A549 (cell line): ENCODE results near the gene CARMIL1. TPM values are rescaled to one million over a fixed set of nuclear protein-coding genes. Genes with fewer than 3 reads are reported as not detected.
A peak's percentile ranks its signal among the peaks of the same experiment; 100 is the strongest.

ENCODE experiments used
- ATAC-seq, 2 experiments: fragments of 200-7000 bp in 1 of 2; fragments of >200 bp in 1 of 2; cut with Nextera tagmentation in 1 of 2; cut with Tn5 transposase in 1 of 2; 3 replicates each; pipeline versions ENCODE4 v1.8.0 to v1.9.1; 2018 to 2020; ENCODE audit warnings: mild to moderate bottlenecking in 1 of 2, moderate library complexity in 1 of 2
- CTCF ChIA-PET: fragments of 300-600 bp; sonication (Branson Sonifier 250); formaldehyde crosslinking; extraction: SDS; loops from one replicate; lab custom pipeline; 2021; ENCODE audit warnings: antibody characterized with exemption, inconsistent platforms; lab: Yijun Ruan, JAX
- POLR2A ChIA-PET: fragments of 350-600 bp; formaldehyde crosslinking; extraction: SDS; loops from one replicate; lab custom pipeline; 2021; ENCODE audit warnings: antibody characterized with exemption, inconsistent platforms; lab: Yijun Ruan, JAX
- DNase-seq, 2 experiments: peaks; one replicate each; pipeline versions ENCODE4 v3.0.0 to v3.0.0-alpha.2; 2011 to 2016; ENCODE audit warnings: low read depth in 1 of 2, low spot score in 1 of 2
- FAIRE-seq: peaks from 2 replicates; lab custom pipeline; 2011; peaks lifted over from hg19 to GRCh38; lab: Jason Lieb, UNC
- H3K27ac ChIP-seq, 2 experiments: fragments of >200 bp; sonication (Bioruptor Twin); formaldehyde crosslinking; 3 replicates each; pipeline ENCODE4 v1.5.1; 2016 to 2017
- H3K4me1 ChIP-seq: fragments of >200 bp; sonication (Bioruptor Twin); formaldehyde crosslinking; 3 replicates; pipeline ENCODE4 v1.6.1; 2016
- H3K4me2 ChIP-seq: fragments of >200 bp; sonication (Bioruptor Twin); formaldehyde crosslinking; 3 replicates; pipeline ENCODE4 v1.6.1; 2016
- H3K4me3 ChIP-seq: fragments of >200 bp; sonication (Bioruptor Twin); formaldehyde crosslinking; 3 replicates; pipeline ENCODE4 v1.5.1; 2016
- H3K9me3 ChIP-seq: fragments of >200 bp; sonication (Bioruptor Twin); formaldehyde crosslinking; 3 replicates; pipeline ENCODE4 v1.6.1; 2016
- CBX8 ChIP-seq: fragments of 200-600 bp; sonication (generic); IDR thresholded peaks from 2 replicates; pipeline ENCODE4 v1.6.1; 2016
- EHF ChIP-seq: fragments of 250-450 bp; sonication (Bioruptor Pico); IDR thresholded peaks from 2 replicates; pipeline ENCODE4 v1.5.0; 2020; ENCODE audit warnings: mild to moderate bottlenecking
- EHMT2 ChIP-seq: fragments of 200-600 bp; sonication (generic); IDR thresholded peaks from 2 replicates; pipeline ENCODE4 v1.6.1; 2016; ENCODE audit warnings: antibody characterized with exemption, low read depth, mild to moderate bottlenecking, moderate library complexity
- EP300 ChIP-seq, 2 experiments: fragments of >200 bp; sonication (Bioruptor Twin); formaldehyde crosslinking; IDR thresholded peaks; 2 replicates in 1 of 2; 3 replicates in 1 of 2; pipeline ENCODE4 v1.6.1; 2016 to 2017
- ESRRA ChIP-seq: fragments of 150-350 bp; IDR thresholded peaks from 2 replicates; pipeline ENCODE4 v1.6.1; 2014; ENCODE audit warnings: mild to moderate bottlenecking, low read length, borderline replicate concordance
- HDAC2 ChIP-seq: fragments of 200-600 bp; sonication (generic); IDR thresholded peaks from 2 replicates; pipeline ENCODE4 v1.6.1; 2016
- KDM1A ChIP-seq: fragments of 200-600 bp; sonication (generic); IDR thresholded peaks from 2 replicates; pipeline ENCODE4 v1.6.1; 2016; ENCODE audit warnings: low read depth, mild to moderate bottlenecking
- MAFK ChIP-seq: fragments of 450-650 bp; IDR thresholded peaks from 2 replicates; pipeline ENCODE4 v1.6.1; 2014; ENCODE audit not compliant: partially characterized antibody
- MYC ChIP-seq: IDR thresholded peaks from 2 replicates; pipeline ENCODE4 v1.6.1; 2012; ENCODE audit warnings: mild to moderate bottlenecking, inconsistent platforms, low read length, improper control_type of control experiment, borderline replicate concordance
- NPAS2 ChIP-seq: fragments of 250-450 bp; sonication (Bioruptor Pico); IDR thresholded peaks from 2 replicates; pipeline ENCODE4 v1.8.0; 2022; ENCODE audit warnings: mild to moderate bottlenecking, moderate library complexity, borderline replicate concordance
- NR3C1 ChIP-seq: fragments of >200 bp; sonication (Bioruptor Twin); formaldehyde crosslinking; IDR thresholded peaks from 3 replicates; pipeline ENCODE4 v1.6.1; 2017
- PHF8 ChIP-seq: fragments of 200-600 bp; sonication (generic); IDR thresholded peaks from 2 replicates; pipeline ENCODE4 v1.6.1; 2016; ENCODE audit warnings: low read depth, mild to moderate bottlenecking, antibody characterized with exemption, moderate library complexity, borderline replicate concordance
- POLR2A ChIP-seq: IDR thresholded peaks from 2 replicates; pipeline ENCODE4 v1.6.1; 2012; ENCODE audit warnings: mild to moderate bottlenecking, low read length
- POLR2AphosphoS2 ChIP-seq: conservative IDR thresholded peaks from 2 replicates; pipeline ENCODE4 v1.6.1; 2012; ENCODE audit warnings: low read length, improper control_type of control experiment, inconsistent platforms
- RAD21 ChIP-seq, 2 experiments: fragments of >200 bp in 1 of 2; sonication (Bioruptor Twin) in 1 of 2; formaldehyde crosslinking in 1 of 2; IDR thresholded peaks in 1 of 2; conservative IDR thresholded peaks in 1 of 2; 2 replicates in 1 of 2; 3 replicates in 1 of 2; pipeline ENCODE4 v1.6.1; 2012 to 2018; ENCODE audit warnings: inconsistent platforms in 1 of 2
- RFX5 ChIP-seq: fragments of 450-650 bp; IDR thresholded peaks from 2 replicates; pipeline ENCODE4 v1.7.1; 2014; ENCODE audit warnings: antibody characterized with exemption, mild to moderate bottlenecking, moderate library complexity
- RNF2 ChIP-seq: fragments of 200-600 bp; sonication (generic); IDR thresholded peaks from 2 replicates; pipeline ENCODE4 v1.6.1; 2016; ENCODE audit warnings: low read depth, mild to moderate bottlenecking, antibody characterized with exemption, moderate library complexity, borderline replicate concordance
- SMC3 ChIP-seq: fragments of >200 bp; sonication (Bioruptor Twin); formaldehyde crosslinking; IDR thresholded peaks from 3 replicates; pipeline ENCODE4 v1.6.1; 2018; ENCODE audit warnings: inconsistent platforms
- TFCP2L1 ChIP-seq: fragments of 250-450 bp; sonication (Bioruptor Pico); IDR thresholded peaks from 2 replicates; pipeline ENCODE4 v1.5.0; 2021; ENCODE audit warnings: mild to moderate bottlenecking
- TP53 ChIP-seq: fragments of 250-450 bp; sonication (Bioruptor Pico); IDR thresholded peaks from 2 replicates; pipeline ENCODE4 v1.5.0; 2021; ENCODE audit warnings: mild to moderate bottlenecking, moderate library complexity
- ZC3H11A ChIP-seq: fragments of 450-650 bp; IDR thresholded peaks from 2 replicates; pipeline ENCODE4 v1.6.1; 2014; ENCODE audit warnings: antibody characterized with exemption, mild to moderate bottlenecking
- ZFP36 ChIP-seq: fragments of 450-650 bp; IDR thresholded peaks from 2 replicates; pipeline ENCODE4 v1.6.1; 2014; ENCODE audit warnings: borderline replicate concordance; ENCODE audit not compliant: partially characterized antibody
- ZNF302 ChIP-seq: fragments of 250-450 bp; sonication (Bioruptor Pico); IDR thresholded peaks from 2 replicates; pipeline ENCODE4 v1.9.0; 2021; ENCODE audit warnings: inconsistent platforms, mild to moderate bottlenecking, moderate library complexity
- ZSCAN20 ChIP-seq: fragments of 250-450 bp; sonication (Bioruptor Pico); IDR thresholded peaks from 2 replicates; pipeline ENCODE4 v1.8.0; 2022; ENCODE audit warnings: mild to moderate bottlenecking, moderate library complexity
- WGBS: methylation state at CpG from one replicate; pipeline ENCODE4 v1.1.6; 2017; ENCODE audit errors: missing lambda C conversion rate; 5-methylcytosine and 5-hydroxymethylcytosine counted together
- polyA plus RNA-seq, 4 experiments: library from polyadenylated mRNA; depleted of rRNA in 3 of 4; stranded (reverse); fragments of >200 nt; fragmentation: RNase III in 1 of 4; extraction: RNeasy Plus Mini Kit Qiagen cat#74134 plus additional on column Dnase treatment in 1 of 4; gene quantifications; 2 replicates in 3 of 4; 3 replicates in 1 of 4; pipeline ENCODE4 v1.2.3, GENCODE V29; 2011 to 2017
- TF ChIP-seq, protein P1 (sequence below): IDR thresholded peaks from 2 replicates; pipeline ENCODE4 v1.6.1; 2012
- TF ChIP-seq, protein P2 (sequence below): fragments of >200 bp; sonication (Bioruptor Twin); formaldehyde crosslinking; IDR thresholded peaks from 2 replicates; pipeline ENCODE4 v1.6.1; 2016
- TF ChIP-seq, protein P3 (sequence below): fragments of 450-650 bp; IDR thresholded peaks from 2 replicates; pipeline ENCODE4 v1.6.1; 2014; ENCODE audit warnings: antibody characterized with exemption
- TF ChIP-seq, protein P4 (sequence below): fragments of 150-350 bp; IDR thresholded peaks from 2 replicates; pipeline ENCODE4 v1.6.1; 2014; ENCODE audit warnings: low read depth, mild to moderate bottlenecking, low read length
- TF ChIP-seq, protein P5 (sequence below): fragments of >200 bp; sonication (Bioruptor Twin); formaldehyde crosslinking; IDR thresholded peaks from 3 replicates; pipeline ENCODE4 v1.5.1; 2016
- TF ChIP-seq, protein P6 (sequence below): IDR thresholded peaks from 2 replicates; pipeline ENCODE4 v1.6.1; 2012; ENCODE audit warnings: low read depth, borderline replicate concordance
- TF ChIP-seq, protein P7 (sequence below): fragments of 250-450 bp; sonication (Bioruptor Pico); IDR thresholded peaks from 2 replicates; pipeline ENCODE4 v1.5.0; 2021; ENCODE audit warnings: mild to moderate bottlenecking, moderate library complexity, borderline replicate concordance
- TF ChIP-seq, protein P8 (sequence below): fragments of 250-450 bp; sonication (Bioruptor Pico); IDR thresholded peaks from 2 replicates; pipeline ENCODE4 v1.5.0; 2020; ENCODE audit warnings: low read depth, mild to moderate bottlenecking, moderate library complexity

Gene CARMIL1
- polyA plus RNA-seq, 2 of the 4 experiments (the other 2 are of a cell fraction) = 11.5 to 11.8 TPM

DNA sequence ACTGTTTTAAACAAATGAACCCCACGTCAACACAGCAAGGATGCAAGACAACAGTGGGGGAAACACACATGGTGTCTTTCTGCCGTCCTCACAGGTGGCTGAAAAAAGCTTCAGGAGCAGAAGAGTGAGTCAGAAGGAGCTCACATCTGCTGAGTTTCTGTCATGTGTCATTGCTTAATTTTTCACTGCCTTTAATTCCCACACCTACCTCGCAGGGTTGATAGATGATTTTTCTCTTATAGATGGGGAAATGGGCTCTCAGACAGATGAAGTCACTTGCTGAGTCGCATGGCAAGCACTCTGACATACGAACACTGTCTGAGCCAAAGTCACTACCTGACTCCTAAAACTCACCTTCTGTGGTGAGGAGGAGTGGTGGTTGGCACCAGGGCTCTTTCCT is 28.3 kb upstream of the CARMIL1 start:
- TF ChIP-seq RNF2 (no peak), PHF8 (no peak), NR3C1 (no peak), TFCP2L1 (CRISPR knock-in tag) (no peak), RAD21 (conservative IDR thresholded peaks at IDR 0.05 in 1 of 2, IDR thresholded peaks at IDR 0.05 in 1 of 2) (no peak), MAFK (no peak), RFX5 (no peak), EHMT2 (no peak), MYC (no peak), ZNF302 (CRISPR knock-in tag) (no peak), NPAS2 (CRISPR knock-in tag) (no peak)
- TF ChIP-seq, protein P1, sequence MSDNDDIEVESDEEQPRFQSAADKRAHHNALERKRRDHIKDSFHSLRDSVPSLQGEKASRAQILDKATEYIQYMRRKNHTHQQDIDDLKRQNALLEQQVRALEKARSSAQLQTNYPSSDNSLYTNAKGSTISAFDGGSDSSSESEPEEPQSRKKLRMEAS = no peak
- TF ChIP-seq, protein P2, sequence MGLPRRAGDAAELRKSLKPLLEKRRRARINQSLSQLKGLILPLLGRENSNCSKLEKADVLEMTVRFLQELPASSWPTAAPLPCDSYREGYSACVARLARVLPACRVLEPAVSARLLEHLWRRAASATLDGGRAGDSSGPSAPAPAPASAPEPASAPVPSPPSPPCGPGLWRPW = no peak
- TF ChIP-seq, protein P3, sequence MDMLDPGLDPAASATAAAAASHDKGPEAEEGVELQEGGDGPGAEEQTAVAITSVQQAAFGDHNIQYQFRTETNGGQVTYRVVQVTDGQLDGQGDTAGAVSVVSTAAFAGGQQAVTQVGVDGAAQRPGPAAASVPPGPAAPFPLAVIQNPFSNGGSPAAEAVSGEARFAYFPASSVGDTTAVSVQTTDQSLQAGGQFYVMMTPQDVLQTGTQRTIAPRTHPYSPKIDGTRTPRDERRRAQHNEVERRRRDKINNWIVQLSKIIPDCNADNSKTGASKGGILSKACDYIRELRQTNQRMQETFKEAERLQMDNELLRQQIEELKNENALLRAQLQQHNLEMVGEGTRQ = no peak
- H3K4me2 ChIP-seq = no peak overlapping the region
- CTCF ChIA-PET = interaction anchor here (0.6 to 2.6 kb wide), 7 partner anchors 11 to 743 kb away, joined by 3 to 22 read pairs (median 4); no protein-coding TSS in a partner anchor
- FAIRE-seq (no peak), DNase-seq (peak in 1 of 2 experiments; percentile 3), ATAC-seq (peak in 1 of 2 experiments; percentile 34; a peak in 1 of 6 replicates)
- H3K27ac ChIP-seq = no peak overlapping the region
- no peak overlapping the region for H3K4me3 ChIP-seq
- POLR2A ChIA-PET = interaction anchor here (0.6 kb wide), 1 partner anchor 8 kb away, joined by 4 read pairs; no protein-coding TSS in a partner anchor
- H3K4me1 ChIP-seq = no peaks in the 10 kb centered on the region
- WGBS = 21% methylated on average over 5 of the region's 5 CpGs
- H3K9me3 ChIP-seq = no peaks in the 10 kb centered on the region

DNA sequence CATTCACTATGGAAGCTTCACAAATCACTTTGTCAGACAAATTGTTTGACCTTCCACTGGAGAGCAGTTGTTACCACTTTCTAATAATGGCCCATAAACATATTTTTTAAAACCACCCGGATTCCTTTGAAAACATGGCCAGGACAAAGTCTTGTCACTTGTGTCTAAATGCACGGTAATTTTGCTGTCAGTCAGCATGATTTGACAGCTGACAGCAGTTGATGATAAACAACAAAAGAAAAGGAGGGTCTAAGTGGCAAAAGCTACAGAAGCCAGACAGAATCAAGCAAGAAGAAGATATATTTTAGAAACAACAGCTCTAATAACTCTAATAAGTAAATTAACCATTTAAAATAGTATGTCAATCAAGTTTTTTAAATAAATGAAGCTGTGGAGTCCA is 27.7 kb upstream of the CARMIL1 start:
- ATAC-seq (no peak), DNase-seq (no peak), FAIRE-seq (no peak)
- POLR2A ChIA-PET = interaction anchor here (0.6 kb wide), 1 partner anchor 8 kb away, joined by 4 read pairs; no protein-coding TSS in a partner anchor
- Histone ChIP-seq H3K4me1 (no peaks in the 10 kb centered on the region), H3K9me3 (no peaks in the 10 kb centered on the region)
- TF ChIP-seq EHF (no peak), ZC3H11A (no peak), SMC3 (no peak), EP300 (IDR thresholded peaks at IDR 0.05) (no peak), CBX8 (no peak), ZFP36 (no peak), KDM1A (no peak), HDAC2 (no peak), NR3C1 (no peak), POLR2A (no peak), TP53 (no peak), ESRRA (no peak), POLR2AphosphoS2 (no peak), ZSCAN20 (CRISPR knock-in tag) (no peak)
- TF ChIP-seq, protein P4, sequence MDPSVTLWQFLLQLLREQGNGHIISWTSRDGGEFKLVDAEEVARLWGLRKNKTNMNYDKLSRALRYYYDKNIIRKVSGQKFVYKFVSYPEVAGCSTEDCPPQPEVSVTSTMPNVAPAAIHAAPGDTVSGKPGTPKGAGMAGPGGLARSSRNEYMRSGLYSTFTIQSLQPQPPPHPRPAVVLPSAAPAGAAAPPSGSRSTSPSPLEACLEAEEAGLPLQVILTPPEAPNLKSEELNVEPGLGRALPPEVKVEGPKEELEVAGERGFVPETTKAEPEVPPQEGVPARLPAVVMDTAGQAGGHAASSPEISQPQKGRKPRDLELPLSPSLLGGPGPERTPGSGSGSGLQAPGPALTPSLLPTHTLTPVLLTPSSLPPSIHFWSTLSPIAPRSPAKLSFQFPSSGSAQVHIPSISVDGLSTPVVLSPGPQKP = no peak
- TF ChIP-seq, protein P5, sequence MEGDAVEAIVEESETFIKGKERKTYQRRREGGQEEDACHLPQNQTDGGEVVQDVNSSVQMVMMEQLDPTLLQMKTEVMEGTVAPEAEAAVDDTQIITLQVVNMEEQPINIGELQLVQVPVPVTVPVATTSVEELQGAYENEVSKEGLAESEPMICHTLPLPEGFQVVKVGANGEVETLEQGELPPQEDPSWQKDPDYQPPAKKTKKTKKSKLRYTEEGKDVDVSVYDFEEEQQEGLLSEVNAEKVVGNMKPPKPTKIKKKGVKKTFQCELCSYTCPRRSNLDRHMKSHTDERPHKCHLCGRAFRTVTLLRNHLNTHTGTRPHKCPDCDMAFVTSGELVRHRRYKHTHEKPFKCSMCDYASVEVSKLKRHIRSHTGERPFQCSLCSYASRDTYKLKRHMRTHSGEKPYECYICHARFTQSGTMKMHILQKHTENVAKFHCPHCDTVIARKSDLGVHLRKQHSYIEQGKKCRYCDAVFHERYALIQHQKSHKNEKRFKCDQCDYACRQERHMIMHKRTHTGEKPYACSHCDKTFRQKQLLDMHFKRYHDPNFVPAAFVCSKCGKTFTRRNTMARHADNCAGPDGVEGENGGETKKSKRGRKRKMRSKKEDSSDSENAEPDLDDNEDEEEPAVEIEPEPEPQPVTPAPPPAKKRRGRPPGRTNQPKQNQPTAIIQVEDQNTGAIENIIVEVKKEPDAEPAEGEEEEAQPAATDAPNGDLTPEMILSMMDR = no peak
- TF ChIP-seq, protein P6, sequence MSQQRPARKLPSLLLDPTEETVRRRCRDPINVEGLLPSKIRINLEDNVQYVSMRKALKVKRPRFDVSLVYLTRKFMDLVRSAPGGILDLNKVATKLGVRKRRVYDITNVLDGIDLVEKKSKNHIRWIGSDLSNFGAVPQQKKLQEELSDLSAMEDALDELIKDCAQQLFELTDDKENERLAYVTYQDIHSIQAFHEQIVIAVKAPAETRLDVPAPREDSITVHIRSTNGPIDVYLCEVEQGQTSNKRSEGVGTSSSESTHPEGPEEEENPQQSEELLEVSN = no peak
- TF ChIP-seq, protein P7, sequence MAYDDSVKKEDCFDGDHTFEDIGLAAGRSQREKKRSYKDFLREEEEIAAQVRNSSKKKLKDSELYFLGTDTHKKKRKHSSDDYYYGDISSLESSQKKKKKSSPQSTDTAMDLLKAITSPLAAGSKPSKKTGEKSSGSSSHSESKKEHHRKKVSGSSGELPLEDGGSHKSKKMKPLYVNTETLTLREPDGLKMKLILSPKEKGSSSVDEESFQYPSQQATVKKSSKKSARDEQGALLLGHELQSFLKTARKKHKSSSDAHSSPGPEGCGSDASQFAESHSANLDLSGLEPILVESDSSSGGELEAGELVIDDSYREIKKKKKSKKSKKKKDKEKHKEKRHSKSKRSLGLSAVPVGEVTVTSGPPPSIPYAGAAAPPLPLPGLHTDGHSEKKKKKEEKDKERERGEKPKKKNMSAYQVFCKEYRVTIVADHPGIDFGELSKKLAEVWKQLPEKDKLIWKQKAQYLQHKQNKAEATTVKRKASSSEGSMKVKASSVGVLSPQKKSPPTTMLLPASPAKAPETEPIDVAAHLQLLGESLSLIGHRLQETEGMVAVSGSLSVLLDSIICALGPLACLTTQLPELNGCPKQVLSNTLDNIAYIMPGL (CRISPR knock-in tag) = no peak
- TF ChIP-seq, protein P8, sequence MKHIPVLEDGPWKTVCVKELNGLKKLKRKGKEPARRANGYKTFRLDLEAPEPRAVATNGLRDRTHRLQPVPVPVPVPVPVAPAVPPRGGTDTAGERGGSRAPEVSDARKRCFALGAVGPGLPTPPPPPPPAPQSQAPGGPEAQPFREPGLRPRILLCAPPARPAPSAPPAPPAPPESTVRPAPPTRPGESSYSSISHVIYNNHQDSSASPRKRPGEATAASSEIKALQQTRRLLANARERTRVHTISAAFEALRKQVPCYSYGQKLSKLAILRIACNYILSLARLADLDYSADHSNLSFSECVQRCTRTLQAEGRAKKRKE (CRISPR knock-in tag) = no peak
- TF ChIP-seq, all 56 proteins: peak for 0
- Histone ChIP-seq H3K27ac (no peak overlapping the region), H3K4me3 (no peak overlapping the region), H3K4me2 (no peak overlapping the region)
- WGBS = 64% methylated on average over 2 of the region's 2 CpGs
- CTCF ChIA-PET = interaction anchor here (0.6 to 2.6 kb wide), 7 partner anchors 10 to 742 kb away, joined by 3 to 22 read pairs (median 4); no protein-coding TSS in a partner anchor
